GM12878 (cell line): ENCODE measurements around the gene DUSP10. TPM values are rescaled to one million over a fixed set of nuclear protein-coding genes. Genes with fewer than 3 reads are reported as not detected.

ENCODE experiments used
- BACH1 ChIP-seq: fragments of 450-650 bp; IDR thresholded peaks from 2 replicates; pipeline ENCODE4 v1.6.1; 2017; ENCODE audit warnings: mild to moderate bottlenecking, borderline replicate concordance
- BCL11A ChIP-seq: IDR thresholded peaks from 2 replicates; pipeline ENCODE4 v1.6.1; 2011; ENCODE audit warnings: low read depth, low read length
- SREBF2 ChIP-seq: IDR thresholded peaks from 2 replicates; pipeline ENCODE4 v1.6.1; 2012; ENCODE audit warnings: mild to moderate bottlenecking, low read length
- TCF12 ChIP-seq: IDR thresholded peaks from 2 replicates; pipeline ENCODE4 v1.6.1; 2011; ENCODE audit warnings: low read depth, mild to moderate bottlenecking, low read length
- polyA plus RNA-seq, 11 experiments: library from polyadenylated mRNA; depleted of rRNA in 4 of 11; unstranded in 6 of 11; stranded (reverse) in 5 of 11; fragments of >200 nt; fragmentation: Nextera tagmentation in 4 of 11; fragmentation: Illumina TruSeq in 1 of 11; extraction: Ambion mirVana in 4 of 11; extraction: Trizol in 1 of 11; gene quantifications; 1 replicate in 1 of 11; 2 replicates in 10 of 11; pipeline versions ENCODE4 v1.2.1 to v1.2.3, GENCODE V29; 2011 to 2016; ENCODE audit warnings: inconsistent platforms in 2 of 11, missing spikeins in 2 of 11, low read depth in 1 of 11
- total RNA-seq, 4 experiments: library from RNA; depleted of rRNA in 3 of 4; stranded (reverse); fragments of >200 nt in 3 of 4; fragmentation: Illumina TruSeq in 1 of 4; extraction: Trizol in 1 of 4; gene quantifications; 2 replicates each; pipeline versions ENCODE4 v1.2.1 to v1.2.3, GENCODE V29; 2013 to 2021
- TF ChIP-seq, protein P1 (sequence below): IDR thresholded peaks from 2 replicates; pipeline ENCODE4 v1.6.1; 2012; ENCODE audit warnings: mild to moderate bottlenecking, low read depth, low read length
- TF ChIP-seq, protein P2 (sequence below): fragments of 450-650 bp; formaldehyde crosslinking; IDR thresholded peaks from 2 replicates; pipeline ENCODE4 v1.4.0; 2022; ENCODE audit warnings: mild to moderate bottlenecking, moderate library complexity

Gene DUSP10
- total and polyA plus RNA-seq, 10 of the 15 experiments (the other 5 are each of a cell fraction or from before 2014, with no cell fraction given) = 20.3 to 38.4 (median 27.8) TPM

DNA sequence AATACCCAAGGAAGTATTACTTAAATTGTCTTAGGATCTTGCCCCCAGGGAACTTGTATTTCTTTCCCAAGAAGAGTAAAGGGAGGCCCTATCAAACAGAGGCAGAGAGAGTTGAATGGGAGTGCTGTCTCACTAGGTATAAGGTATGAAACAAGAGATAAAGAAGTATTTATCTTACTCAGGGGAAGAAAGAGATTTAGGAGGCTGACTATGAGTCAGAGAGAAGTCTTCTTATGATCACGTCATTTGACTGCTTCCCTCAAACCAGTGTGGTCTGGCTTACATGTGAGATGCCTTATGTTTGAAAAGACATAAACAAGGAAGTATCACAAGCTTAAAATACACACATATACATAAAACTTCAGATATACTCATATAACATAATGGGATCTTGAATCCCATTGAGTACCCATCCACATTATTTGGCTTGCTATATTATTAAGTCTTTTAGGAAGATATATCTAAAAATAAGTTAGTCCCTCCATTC, 29.6 kb downstream of the DUSP10 start (continued):
- TF ChIP-seq, protein P1, sequence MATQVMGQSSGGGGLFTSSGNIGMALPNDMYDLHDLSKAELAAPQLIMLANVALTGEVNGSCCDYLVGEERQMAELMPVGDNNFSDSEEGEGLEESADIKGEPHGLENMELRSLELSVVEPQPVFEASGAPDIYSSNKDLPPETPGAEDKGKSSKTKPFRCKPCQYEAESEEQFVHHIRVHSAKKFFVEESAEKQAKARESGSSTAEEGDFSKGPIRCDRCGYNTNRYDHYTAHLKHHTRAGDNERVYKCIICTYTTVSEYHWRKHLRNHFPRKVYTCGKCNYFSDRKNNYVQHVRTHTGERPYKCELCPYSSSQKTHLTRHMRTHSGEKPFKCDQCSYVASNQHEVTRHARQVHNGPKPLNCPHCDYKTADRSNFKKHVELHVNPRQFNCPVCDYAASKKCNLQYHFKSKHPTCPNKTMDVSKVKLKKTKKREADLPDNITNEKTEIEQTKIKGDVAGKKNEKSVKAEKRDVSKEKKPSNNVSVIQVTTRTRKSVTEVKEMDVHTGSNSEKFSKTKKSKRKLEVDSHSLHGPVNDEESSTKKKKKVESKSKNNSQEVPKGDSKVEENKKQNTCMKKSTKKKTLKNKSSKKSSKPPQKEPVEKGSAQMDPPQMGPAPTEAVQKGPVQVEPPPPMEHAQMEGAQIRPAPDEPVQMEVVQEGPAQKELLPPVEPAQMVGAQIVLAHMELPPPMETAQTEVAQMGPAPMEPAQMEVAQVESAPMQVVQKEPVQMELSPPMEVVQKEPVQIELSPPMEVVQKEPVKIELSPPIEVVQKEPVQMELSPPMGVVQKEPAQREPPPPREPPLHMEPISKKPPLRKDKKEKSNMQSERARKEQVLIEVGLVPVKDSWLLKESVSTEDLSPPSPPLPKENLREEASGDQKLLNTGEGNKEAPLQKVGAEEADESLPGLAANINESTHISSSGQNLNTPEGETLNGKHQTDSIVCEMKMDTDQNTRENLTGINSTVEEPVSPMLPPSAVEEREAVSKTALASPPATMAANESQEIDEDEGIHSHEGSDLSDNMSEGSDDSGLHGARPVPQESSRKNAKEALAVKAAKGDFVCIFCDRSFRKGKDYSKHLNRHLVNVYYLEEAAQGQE = no peak
- TF ChIP-seq, protein P2, sequence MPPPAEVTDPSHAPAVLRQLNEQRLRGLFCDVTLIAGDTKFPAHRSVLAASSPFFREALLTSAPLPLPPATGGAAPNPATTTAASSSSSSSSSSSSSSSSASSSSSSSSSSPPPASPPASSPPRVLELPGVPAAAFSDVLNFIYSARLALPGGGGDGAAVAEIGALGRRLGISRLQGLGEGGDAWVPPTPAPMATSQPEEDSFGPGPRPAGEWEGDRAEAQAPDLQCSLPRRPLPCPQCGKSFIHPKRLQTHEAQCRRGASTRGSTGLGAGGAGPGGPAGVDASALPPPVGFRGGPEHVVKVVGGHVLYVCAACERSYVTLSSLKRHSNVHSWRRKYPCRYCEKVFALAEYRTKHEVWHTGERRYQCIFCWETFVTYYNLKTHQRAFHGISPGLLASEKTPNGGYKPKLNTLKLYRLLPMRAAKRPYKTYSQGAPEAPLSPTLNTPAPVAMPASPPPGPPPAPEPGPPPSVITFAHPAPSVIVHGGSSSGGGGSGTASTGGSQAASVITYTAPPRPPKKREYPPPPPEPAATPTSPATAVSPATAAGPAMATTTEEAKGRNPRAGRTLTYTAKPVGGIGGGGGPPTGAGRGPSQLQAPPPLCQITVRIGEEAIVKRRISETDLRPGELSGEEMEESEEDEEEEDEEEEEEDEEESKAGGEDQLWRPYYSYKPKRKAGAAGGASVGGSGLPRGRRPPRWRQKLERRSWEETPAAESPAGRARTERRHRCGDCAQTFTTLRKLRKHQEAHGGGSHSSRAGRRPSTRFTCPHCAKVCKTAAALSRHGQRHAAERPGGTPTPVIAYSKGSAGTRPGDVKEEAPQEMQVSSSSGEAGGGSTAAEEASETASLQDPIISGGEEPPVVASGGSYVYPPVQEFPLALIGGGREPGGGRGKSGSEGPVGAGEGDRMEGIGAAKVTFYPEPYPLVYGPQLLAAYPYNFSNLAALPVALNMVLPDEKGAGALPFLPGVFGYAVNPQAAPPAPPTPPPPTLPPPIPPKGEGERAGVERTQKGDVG (CRISPR knock-in tag) = no peak
- no peak for TF ChIP-seq SREBF2
- no peak for TF ChIP-seq TCF12
- no peak for TF ChIP-seq BACH1
- no peak for TF ChIP-seq BCL11A
